ENCODE results near the gene LRRTM3. TPM values are rescaled to one million over a fixed set of nuclear protein-coding genes. Genes with fewer than 3 reads are reported as not detected.
A peak's percentile ranks its signal among the peaks of the same experiment; 100 is the strongest.

Gene LRRTM3
- total RNA-seq, 1 experiment from 2014 or later, result 0.96 TPM

GRCh38 chr10:66917104-66917503 lies 8.7 kb upstream of the LRRTM3 start:
- no peak for DNase-seq

More at GRCh38 chr10:66917104-66917503, 8.7 kb upstream of the LRRTM3 start:
- H3K23me2 ChIP-seq (ENCODE audit: insufficient read length, low read depth, low read length, poor library complexity, severe bottlenecking), result no peaks in the 10 kb centered on the region
- H3K27me3 ChIP-seq (ENCODE audit: insufficient read depth, low read length), result no peaks in the 10 kb centered on the region
- no peak overlapping the region for H2BK15ac ChIP-seq (ENCODE audit: low read depth, low read length)
- H4K91ac ChIP-seq (ENCODE audit: insufficient read length, low read depth, low read length), result no peak overlapping the region
- Mint-ChIP-seq H3K36me3 (ENCODE audit: insufficient read depth in 1 of 3, low read depth in 3 of 3) (peaks cover 0 to 11% (median 7%) of the 10 kb centered on the region in 3 experiments; a peak in 4 of 7 replicates), H3K4me1 (peaks cover 2 to 4% of the 10 kb centered on the region in 2 experiments; a peak in 3 of 4 replicates), H3K9me3 (peaks cover 3 to 7% of the 10 kb centered on the region in 2 experiments; a peak in 3 of 5 replicates), H3K27me3 (ENCODE audit: low read depth) (no peaks in the 10 kb centered on the region), H3K4me3 (no peak overlapping the region), H3K27ac (no peak overlapping the region)
- no peak overlapping the region for H3K9ac ChIP-seq (ENCODE audit: extremely low read depth, insufficient read length, low read length)
- no peaks in the 10 kb centered on the region for H3K79me1 ChIP-seq (ENCODE audit: insufficient read depth, low read depth, low read length, poor library complexity, severe bottlenecking)
- H3K4me1 ChIP-seq (ENCODE audit: insufficient read depth, low read length), result no peaks in the 10 kb centered on the region
- no peak overlapping the region for H2BK20ac ChIP-seq (ENCODE audit: low read depth, low read length, poor library complexity, severe bottlenecking)
- peak; percentile 50; the same call in 2 of the 3 replicates for TF ChIP-seq CTCF (conservative IDR thresholded peaks at IDR 0.05)
- no peak overlapping the region for H3K18ac ChIP-seq (ENCODE audit: insufficient read length, low read depth, low read length)
- H3K4ac ChIP-seq (ENCODE audit: low read depth, low read length), result no peak overlapping the region
- no peaks in the 10 kb centered on the region for H3K9me3 ChIP-seq (ENCODE audit: control insufficient read depth, low read depth, low read length)
- H4K5ac ChIP-seq (ENCODE audit: insufficient read length, low read depth, low read length), result no peak overlapping the region
- no peak overlapping the region for H3K56ac ChIP-seq (ENCODE audit: insufficient read length, low read depth, low read length)
- no peak overlapping the region for H3K14ac ChIP-seq (ENCODE audit: insufficient read depth, low read length)
- H3K79me2 ChIP-seq (ENCODE audit: insufficient read depth, low read length), result no peaks in the 10 kb centered on the region
- no peak overlapping the region for H2BK5ac ChIP-seq (ENCODE audit: insufficient read length, low read length)
- H2AK5ac ChIP-seq (ENCODE audit: insufficient read length, low read length), result no peak overlapping the region
- H3K23ac ChIP-seq (ENCODE audit: insufficient read length, low read depth, low read length), result no peak overlapping the region
- no peak overlapping the region for H4K8ac ChIP-seq (replicated peaks; ENCODE audit: insufficient read length, low read depth, low read length)
- H2BK120ac ChIP-seq (ENCODE audit: low read depth, low read length, poor library complexity, severe bottlenecking), result no peak overlapping the region
- H4K20me1 ChIP-seq (ENCODE audit: control insufficient read depth, insufficient read depth, insufficient read length), result no peaks in the 10 kb centered on the region
- H3K27ac ChIP-seq (ENCODE audit: insufficient read length, low read depth, low read length), result no peak overlapping the region
- H3K4me2 ChIP-seq (ENCODE audit: insufficient read depth, insufficient read length, low read length), result no peak overlapping the region
- no peak overlapping the region for H2BK12ac ChIP-seq (ENCODE audit: insufficient read length, low read depth, low read length)
- WGBS (ENCODE audit: extremely low coverage, insufficient read length, low lambda C conversion rate), result no CpG with 5 or more reads among the region's 3 CpGs
- H3T11ph ChIP-seq (ENCODE audit: low read length), result no peak overlapping the region
- H2AFZ ChIP-seq (ENCODE audit: low read length), result no peak overlapping the region
